HEK293 (cell line): ENCODE data around the gene OXCT2.

Experiments used
- KLF9 ChIP-seq: fragments of 450-650 bp; formaldehyde crosslinking; IDR thresholded peaks from 2 replicates; pipeline ENCODE4 v1.5.1; 2016; ENCODE audit warnings: missing biosample characterization, missing genetic modification characterization, low read depth
- OVOL3 ChIP-seq: fragments of 450-650 bp; formaldehyde crosslinking; IDR thresholded peaks from 2 replicates; pipeline ENCODE4 v1.5.1; 2016; ENCODE audit warnings: missing biosample characterization, missing genetic modification characterization
- PATZ1 ChIP-seq: fragments of 450-650 bp; formaldehyde crosslinking; IDR thresholded peaks from 2 replicates; pipeline ENCODE4 v1.5.1; 2016; ENCODE audit warnings: missing biosample characterization, missing genetic modification characterization
- PBX3 ChIP-seq: sonication (generic); formaldehyde crosslinking; IDR thresholded peaks from 2 replicates; pipeline ENCODE4 v1.8.1; 2022; ENCODE audit warnings: mild to moderate bottlenecking, moderate library complexity, missing genetic modification reagents
- PRDM10 ChIP-seq: fragments of 450-650 bp; formaldehyde crosslinking; IDR thresholded peaks from 2 replicates; pipeline ENCODE4 v1.5.1; 2016; ENCODE audit warnings: missing biosample characterization, missing genetic modification characterization
- ZNF341 ChIP-seq: fragments of 450-650 bp; formaldehyde crosslinking; IDR thresholded peaks from 2 replicates; pipeline ENCODE4; 2016; ENCODE audit warnings: low read depth, missing biosample characterization, missing genetic modification characterization

- TF ChIP-seq OVOL3 (tag by site-specific recombination): no peak
- no peak for TF ChIP-seq PATZ1 (tag by site-specific recombination)
- TF ChIP-seq PRDM10 (tag by site-specific recombination): no peak
- TF ChIP-seq ZNF341 (tag by site-specific recombination): no peak
- no peak for TF ChIP-seq KLF9 (tag by site-specific recombination)
- TF ChIP-seq PBX3 (CRISPR knock-in tag): no peak
Observed at GRCh38 chr1:39737546-39738169, 33.5 kb downstream of the OXCT2 start.
